CD8-positive, alpha-beta memory T cell (primary cell): ENCODE results near the gene UQCC2. TPM values are rescaled to one million over a fixed set of nuclear protein-coding genes. Genes with fewer than 3 reads are reported as not detected.

Source experiments
- CTCF ChIA-PET: fragments of 350-600 bp; sonication (Branson Sonifier 250); formaldehyde crosslinking; loops from one replicate; lab custom pipeline; 2021; ENCODE audit warnings: antibody characterized with exemption; lab: Charles Lee
- POLR2A ChIA-PET: fragments of 350-600 bp; sonication (Branson Sonifier 250); formaldehyde crosslinking; loops from one replicate; lab custom pipeline; 2021; ENCODE audit warnings: antibody characterized with exemption; lab: Charles Lee
- DNase-seq, 5 donors: peaks; one replicate each; pipeline versions ENCODE4 v3.0.0 to v3.0.0-alpha.2; 2020 to 2022; ENCODE audit warnings: mixed read lengths in 1 of 5
- H3K27ac ChIP-seq: one replicate; pipeline ENCODE4 v1.7.0; 2013; ENCODE audit warnings: low read depth, mild to moderate bottlenecking, low read length, moderate library complexity
- H3K27me3 ChIP-seq: 2 replicates; pipeline ENCODE4 v1.7.0; 2013; ENCODE audit warnings: low read length, mild to moderate bottlenecking; ENCODE audit not compliant: insufficient read depth, poor library complexity, severe bottlenecking
- H3K36me3 ChIP-seq: 2 replicates; pipeline ENCODE4 v1.7.0; 2013; ENCODE audit warnings: mild to moderate bottlenecking, low read length, moderate library complexity; ENCODE audit not compliant: insufficient read depth
- H3K4me1 ChIP-seq: 2 replicates; pipeline ENCODE4 v1.7.0; 2013; ENCODE audit warnings: mild to moderate bottlenecking, low read length, moderate library complexity; ENCODE audit not compliant: insufficient read depth
- H3K4me3 ChIP-seq: 2 replicates; pipeline ENCODE4 v1.7.0; 2013; ENCODE audit warnings: mild to moderate bottlenecking, low read length
- H3K9me3 ChIP-seq: 2 replicates; pipeline ENCODE4 v1.7.0; 2013; ENCODE audit warnings: mild to moderate bottlenecking, low read length
- H3K27ac Mint-ChIP-seq, 8 donors: one replicate each; pipeline ENCODE4 v1.8.0; 2020 to 2021; ENCODE audit warnings: mixed read lengths in 8 of 8, mild to moderate bottlenecking in 6 of 8, inconsistent platforms in 3 of 8, moderate library complexity in 3 of 8
- H3K27me3 Mint-ChIP-seq, 2 donors: one replicate each; pipeline ENCODE4 v1.8.0; 2020 to 2021; ENCODE audit warnings: mixed read lengths in 2 of 2, mild to moderate bottlenecking in 1 of 2, moderate library complexity in 1 of 2
- H3K36me3 Mint-ChIP-seq, 3 donors: one replicate each; pipeline ENCODE4 v1.8.0; 2020 to 2021; ENCODE audit warnings: mixed read lengths in 3 of 3, inconsistent platforms in 1 of 3, mild to moderate bottlenecking in 1 of 3
- H3K4me1 Mint-ChIP-seq, 3 donors: one replicate each; pipeline ENCODE4 v1.8.0; 2020 to 2021; ENCODE audit warnings: mixed read lengths in 3 of 3, inconsistent platforms in 1 of 3, mild to moderate bottlenecking in 1 of 3
- H3K4me3 Mint-ChIP-seq, 7 donors: one replicate each; pipeline ENCODE4 v1.8.0; 2020 to 2021; ENCODE audit warnings: mixed read lengths in 7 of 7, mild to moderate bottlenecking in 6 of 7, moderate library complexity in 4 of 7, inconsistent platforms in 2 of 7
- H3K9me3 Mint-ChIP-seq, 5 donors: one replicate each; pipeline ENCODE4 v1.8.0; 2020 to 2022; ENCODE audit warnings: mixed read lengths in 5 of 5, mild to moderate bottlenecking in 3 of 5, moderate library complexity in 2 of 5, inconsistent platforms in 1 of 5
- polyA plus RNA-seq: library from polyadenylated mRNA; unstranded; fragments of 300-500 nt; fragmentation: Illumina TruSeq; gene quantifications from one replicate; pipeline ENCODE4 v1.2.3, GENCODE V29; 2021
- total RNA-seq, 2 experiments: library from RNA; stranded (reverse); gene quantifications; one replicate each; pipeline ENCODE4 v1.2.3, GENCODE V29; 2021

The UQCC2 gene
- total and polyA plus RNA-seq, 3 experiments from 2014 or later: 46.7 to 157 (median 150) TPM

DNA sequence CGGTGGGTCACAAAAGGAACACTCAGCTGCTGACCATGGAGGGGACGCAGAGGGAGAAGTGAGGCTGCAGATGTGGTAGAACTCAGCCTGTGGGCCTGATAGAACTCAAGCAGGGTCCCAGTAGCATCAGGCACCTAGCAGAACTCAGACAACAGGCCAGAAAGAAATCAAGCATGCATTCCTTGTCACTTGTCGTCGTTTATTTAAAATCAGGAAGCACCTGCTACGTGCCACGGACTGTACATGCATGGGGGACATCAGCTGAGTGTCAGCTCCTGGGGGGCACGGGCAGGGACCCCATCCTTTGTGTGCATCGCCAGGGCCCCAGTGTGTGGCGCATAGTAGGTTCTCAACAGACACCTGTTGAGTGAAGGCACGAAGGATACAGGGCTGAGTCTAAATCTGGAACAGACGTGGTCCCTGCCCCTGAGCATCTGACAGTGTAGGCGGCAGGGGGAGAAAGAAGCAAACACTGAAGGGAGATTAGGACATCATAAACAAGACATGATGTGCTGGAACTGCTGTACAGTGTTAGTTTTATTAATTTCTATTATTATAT is 32.5 kb downstream of the UQCC2 start:
- ChIA-PET POLR2A (interaction anchor here (0.8 kb wide), 1 partner anchor 9 kb away, joined by 3 read pairs; no protein-coding TSS in a partner anchor), CTCF (no interaction called here)
- Histone ChIP-seq H3K4me1 (peaks cover 12% of the 10 kb centered on the region), H3K4me3 (no peak overlapping the region), H3K27me3 (no peaks in the 10 kb centered on the region), H3K27ac (no peak overlapping the region), H3K36me3 (peaks cover 30% of the 10 kb centered on the region), H3K9me3 (no peaks in the 10 kb centered on the region)
- Mint-ChIP-seq H3K4me3 (no peak overlapping the region), H3K27me3 (no peaks in the 10 kb centered on the region), H3K9me3 (no peaks in the 10 kb centered on the region), H3K4me1 (peaks cover 0 to 16% (median 10%) of the 10 kb centered on the region in 3 donors), H3K36me3 (peaks cover 6 to 93% (median 17%) of the 10 kb centered on the region in 3 donors), H3K27ac (no peak overlapping the region)
- DNase-seq: no peak

DNA sequence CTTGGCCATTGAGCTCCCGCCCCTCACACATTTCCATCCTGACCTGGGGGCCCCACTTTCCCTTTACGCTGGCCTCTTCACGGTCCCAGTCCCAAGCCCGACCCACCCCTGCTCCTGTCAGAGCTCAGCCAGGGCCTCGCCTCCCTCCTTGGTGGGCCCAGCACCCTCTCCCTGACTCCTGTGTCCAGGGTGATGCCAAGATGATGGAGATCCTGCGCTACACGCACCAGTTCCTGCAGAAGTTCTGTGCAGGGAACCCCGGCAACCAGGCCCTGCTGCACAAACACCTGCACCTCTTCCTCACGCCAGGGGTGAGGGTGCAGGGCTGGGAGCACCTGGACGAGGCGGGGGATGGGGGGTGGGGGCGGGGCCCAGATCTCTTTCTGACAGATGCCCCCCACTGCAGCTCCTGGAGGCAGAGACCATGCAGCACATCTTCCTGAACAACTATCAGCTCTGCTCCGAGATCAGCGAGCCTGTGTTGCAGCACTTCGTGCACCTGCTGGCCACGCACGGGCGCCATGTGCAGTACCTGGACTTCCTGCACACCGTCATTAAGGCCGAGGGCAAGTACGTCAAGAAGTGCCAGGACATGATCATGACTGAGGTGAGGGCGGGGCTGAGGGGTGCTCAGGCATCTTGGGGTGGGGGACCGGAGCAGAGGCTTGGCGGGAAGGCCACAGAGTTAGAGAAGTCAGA is 33.1 kb downstream of the UQCC2 start:
- Mint-ChIP-seq H3K4me3 (no peak overlapping the region), H3K27ac (peak overlapping the region in 5 of 8 donors; percentile 2 to 87 (median 64)), H3K36me3 (peaks cover 6 to 90% (median 17%) of the 10 kb centered on the region in 3 donors), H3K9me3 (no peaks in the 10 kb centered on the region), H3K4me1 (peaks cover 0 to 16% (median 7%) of the 10 kb centered on the region in 3 donors), H3K27me3 (no peaks in the 10 kb centered on the region)
- no peak overlapping the region for H3K27ac ChIP-seq
- H3K4me3 ChIP-seq: no peak overlapping the region
- ChIA-PET CTCF (no interaction called here), POLR2A (interaction anchor here (0.8 kb wide), 1 partner anchor 10 kb away, joined by 3 read pairs; no protein-coding TSS in a partner anchor)
- H3K27me3 ChIP-seq: no peaks in the 10 kb centered on the region
- no peaks in the 10 kb centered on the region for H3K9me3 ChIP-seq
- no peak for DNase-seq
- H3K36me3 ChIP-seq: peaks cover 36% of the 10 kb centered on the region
- peaks cover 9% of the 10 kb centered on the region for H3K4me1 ChIP-seq

DNA sequence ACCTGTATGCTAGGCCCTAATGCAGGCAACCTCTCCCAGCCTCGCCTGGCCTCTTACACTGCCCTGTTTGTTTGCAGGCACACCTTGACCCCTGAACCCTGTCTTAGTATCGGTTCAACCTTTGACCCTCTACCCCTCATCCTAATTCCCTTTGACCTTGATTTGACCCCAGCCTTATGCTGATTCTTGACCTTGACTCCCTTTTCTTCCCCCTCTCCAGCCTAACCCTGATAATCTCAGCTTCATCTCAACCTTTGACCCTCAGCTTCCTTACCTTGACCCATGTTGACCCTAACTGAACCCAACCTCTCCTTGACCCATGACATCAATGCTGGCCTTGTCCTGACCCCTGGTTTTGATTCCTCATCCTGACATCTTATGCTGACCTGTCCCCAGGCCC is 33.8 kb downstream of the UQCC2 start:
- H3K36me3 Mint-ChIP-seq: peaks cover 6 to 91% (median 17%) of the 10 kb centered on the region in 3 donors
- Histone ChIP-seq H3K4me1 (peaks cover 2% of the 10 kb centered on the region), H3K27ac (no peak overlapping the region), H3K9me3 (no peaks in the 10 kb centered on the region), H3K36me3 (peaks cover 43% of the 10 kb centered on the region), H3K27me3 (no peaks in the 10 kb centered on the region), H3K4me3 (no peak overlapping the region)
- POLR2A ChIA-PET: no interaction called here
- peak overlapping the region in 7 of 8 donors; percentile 2 to 87 (median 73) for H3K27ac Mint-ChIP-seq
- H3K4me1 Mint-ChIP-seq: peaks cover 0 to 11% (median 1%) of the 10 kb centered on the region in 3 donors
- no peaks in the 10 kb centered on the region for H3K9me3 Mint-ChIP-seq
- no peak overlapping the region for H3K4me3 Mint-ChIP-seq
- no peak for DNase-seq
- no peaks in the 10 kb centered on the region for H3K27me3 Mint-ChIP-seq
- CTCF ChIA-PET: no interaction called here

DNA sequence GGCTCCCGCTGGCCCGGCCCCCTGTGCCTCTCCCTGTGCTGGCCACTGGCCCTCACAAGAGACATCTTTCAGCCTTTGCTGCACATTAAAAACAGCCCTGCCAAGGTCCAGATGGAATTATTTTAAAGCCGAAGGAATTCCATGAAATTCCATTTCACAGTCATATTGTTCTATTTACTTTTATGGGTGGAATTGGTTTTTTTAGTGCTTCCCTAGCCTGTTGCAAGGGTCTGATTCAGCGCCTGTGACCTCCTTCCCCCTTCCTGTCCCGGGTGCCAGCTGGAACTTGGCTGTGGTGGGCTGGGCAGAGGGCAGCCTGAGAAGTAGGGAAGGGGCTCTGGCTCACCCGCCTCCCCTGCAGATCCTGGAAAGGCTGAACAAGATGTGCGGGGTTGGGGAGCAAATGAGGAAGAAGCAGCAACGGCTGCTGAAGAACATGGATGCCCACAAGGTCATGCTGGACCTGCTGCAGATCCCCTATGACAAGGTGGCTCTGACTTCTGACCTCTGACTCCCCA is 34.3 kb downstream of the UQCC2 start:
- CTCF ChIA-PET: no interaction called here
- Mint-ChIP-seq H3K4me1 (peaks cover 0 to 6% (median 0%) of the 10 kb centered on the region in 3 donors), H3K4me3 (no peak overlapping the region), H3K27ac (peak overlapping the region in 1 of 8 donors; percentile 73), H3K9me3 (no peaks in the 10 kb centered on the region), H3K27me3 (no peaks in the 10 kb centered on the region), H3K36me3 (peaks cover 6 to 90% (median 14%) of the 10 kb centered on the region in 3 donors)
- no peak overlapping the region for H3K4me3 ChIP-seq
- H3K9me3 ChIP-seq: no peaks in the 10 kb centered on the region
- peaks cover 46% of the 10 kb centered on the region for H3K36me3 ChIP-seq
- H3K27ac ChIP-seq: no peak overlapping the region
- POLR2A ChIA-PET: no interaction called here
- H3K27me3 ChIP-seq: no peaks in the 10 kb centered on the region
- no peaks in the 10 kb centered on the region for H3K4me1 ChIP-seq
- DNase-seq: no peak

DNA sequence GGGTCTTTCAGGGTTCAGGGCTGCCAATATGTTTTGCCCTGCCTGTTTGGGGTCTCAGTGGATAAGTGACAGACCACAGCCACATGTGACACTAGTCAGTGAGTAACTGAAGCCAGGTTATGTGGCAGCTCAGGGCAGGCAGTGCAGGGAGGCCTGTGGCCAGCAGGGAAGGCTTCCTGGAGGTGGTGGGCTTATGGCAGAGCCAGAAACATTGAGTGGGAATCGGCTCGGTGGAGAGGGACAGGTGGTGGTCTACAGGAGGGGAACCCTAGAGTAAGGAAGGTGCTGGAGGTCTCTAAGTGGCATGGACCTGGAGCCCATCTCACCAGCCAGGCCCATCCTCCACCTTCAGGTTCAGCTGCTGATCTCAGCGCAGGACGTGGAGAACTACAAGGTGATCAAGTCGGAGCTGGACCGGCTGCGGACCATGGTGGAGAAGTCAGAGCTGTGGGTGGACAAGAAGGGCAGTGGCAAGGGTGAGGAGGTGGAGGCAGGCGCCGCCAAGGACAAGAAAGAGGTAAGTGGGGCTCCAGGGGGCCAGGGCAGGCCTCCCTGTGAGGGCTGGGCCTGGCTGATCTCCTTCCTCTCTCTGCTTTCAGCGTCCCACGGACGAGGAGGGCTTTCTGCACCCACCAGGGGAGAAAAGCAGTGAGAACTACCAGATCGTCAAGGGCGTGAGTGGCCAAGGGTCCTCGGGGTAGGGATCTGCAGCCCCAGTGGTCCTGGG is 34.9 kb downstream of the UQCC2 start:
- Histone ChIP-seq H3K27me3 (no peaks in the 10 kb centered on the region), H3K27ac (no peak overlapping the region), H3K4me3 (no peak overlapping the region), H3K4me1 (no peaks in the 10 kb centered on the region), H3K9me3 (no peaks in the 10 kb centered on the region), H3K36me3 (peaks cover 46% of the 10 kb centered on the region)
- CTCF ChIA-PET: no interaction called here
- Mint-ChIP-seq H3K4me1 (peaks cover 0 to 5% (median 0%) of the 10 kb centered on the region in 3 donors), H3K9me3 (no peaks in the 10 kb centered on the region), H3K4me3 (no peak overlapping the region), H3K27ac (peak overlapping the region in 2 of 8 donors; percentile 61 to 88), H3K27me3 (no peaks in the 10 kb centered on the region), H3K36me3 (peaks cover 6 to 91% (median 18%) of the 10 kb centered on the region in 3 donors)
- no peak for DNase-seq
- POLR2A ChIA-PET: no interaction called here

DNA sequence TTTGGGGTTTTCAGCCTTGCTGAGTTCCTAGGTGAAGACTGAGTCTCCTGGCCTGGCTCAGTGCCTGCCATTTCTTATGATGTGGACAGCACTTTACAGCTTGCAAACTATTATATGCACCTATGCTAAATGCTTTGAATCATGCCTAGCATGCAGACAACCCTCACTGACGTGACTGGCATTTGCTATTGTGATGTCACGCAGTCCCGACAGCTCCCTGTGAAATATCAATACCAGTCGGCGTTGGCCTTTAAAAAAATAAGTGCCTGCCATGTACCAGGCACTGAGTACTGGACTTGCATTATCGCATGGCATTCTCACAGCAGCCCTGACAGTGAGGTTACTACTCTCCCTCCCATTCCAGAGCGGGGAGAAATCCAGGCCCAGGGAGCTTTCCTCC is 35.5 kb downstream of the UQCC2 start:
- no peak overlapping the region for H3K4me3 ChIP-seq
- H3K27ac Mint-ChIP-seq: no peak overlapping the region
- POLR2A ChIA-PET: no interaction called here
- H3K27me3 ChIP-seq: no peaks in the 10 kb centered on the region
- DNase-seq: no peak
- H3K9me3 ChIP-seq: no peaks in the 10 kb centered on the region
- H3K36me3 ChIP-seq: peaks cover 48% of the 10 kb centered on the region
- CTCF ChIA-PET: no interaction called here
- H3K27me3 Mint-ChIP-seq: no peaks in the 10 kb centered on the region
- peaks cover 0 to 5% (median 0%) of the 10 kb centered on the region in 3 donors for H3K4me1 Mint-ChIP-seq
- no peak overlapping the region for H3K4me3 Mint-ChIP-seq
- H3K27ac ChIP-seq: no peak overlapping the region
- no peaks in the 10 kb centered on the region for H3K9me3 Mint-ChIP-seq
- peaks cover 6 to 91% (median 16%) of the 10 kb centered on the region in 3 donors for H3K36me3 Mint-ChIP-seq
- H3K4me1 ChIP-seq: no peaks in the 10 kb centered on the region

DNA sequence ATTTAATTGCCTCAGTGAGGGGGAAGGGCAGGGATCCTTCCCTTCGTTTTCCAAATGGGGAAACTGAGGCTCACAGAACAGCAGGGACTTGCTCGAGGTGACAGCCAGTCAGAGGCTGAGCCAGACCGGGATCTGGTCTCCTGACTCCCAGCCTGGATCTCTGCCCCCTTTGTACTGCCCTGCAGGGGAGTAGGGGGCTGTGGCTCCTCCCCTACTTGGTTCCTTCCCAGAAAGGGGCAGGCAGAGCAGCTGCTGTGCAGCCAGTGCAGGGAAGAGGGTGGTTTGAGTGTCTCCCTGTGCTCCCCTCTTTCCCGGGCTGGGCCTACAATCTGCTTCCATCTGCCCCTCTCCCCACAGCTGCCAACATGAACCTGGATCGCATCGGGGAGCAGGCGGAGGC is 37.6 kb downstream of the UQCC2 start:
- ChIA-PET POLR2A (no interaction called here), CTCF (no interaction called here)
- no peak overlapping the region for H3K4me3 ChIP-seq
- Mint-ChIP-seq H3K27me3 (no peaks in the 10 kb centered on the region), H3K36me3 (peaks cover 6 to 89% (median 16%) of the 10 kb centered on the region in 3 donors), H3K4me3 (no peak overlapping the region), H3K27ac (peak overlapping the region in 1 of 8 donors; percentile 95), H3K4me1 (peaks cover 2 to 8% (median 3%) of the 10 kb centered on the region in 3 donors), H3K9me3 (no peaks in the 10 kb centered on the region)
- no peaks in the 10 kb centered on the region for H3K9me3 ChIP-seq
- no peak overlapping the region for H3K27ac ChIP-seq
- no peaks in the 10 kb centered on the region for H3K27me3 ChIP-seq
- H3K36me3 ChIP-seq: peaks cover 49% of the 10 kb centered on the region
- H3K4me1 ChIP-seq: peaks cover 8% of the 10 kb centered on the region
- DNase-seq: no peak
